SK-N-SH (cell line): ENCODE data around the gene PARP4.

Experiments used
- FOSL2 ChIP-seq: IDR thresholded peaks from 2 replicates; pipeline ENCODE4 v1.4.0; 2012; ENCODE audit warnings: low read depth, mild to moderate bottlenecking, moderate library complexity, borderline replicate concordance
- GABPA ChIP-seq: IDR thresholded peaks from 2 replicates; pipeline ENCODE4 v1.4.0; 2012; ENCODE audit warnings: low read depth, mild to moderate bottlenecking
- GATA2 ChIP-seq: sonication (generic); formaldehyde crosslinking; IDR thresholded peaks from 2 replicates; pipeline ENCODE4 v1.5.0; 2020; ENCODE audit warnings: mild to moderate bottlenecking, missing genetic modification reagents
- POLR2AphosphoS5 ChIP-seq: IDR thresholded peaks from 2 replicates; pipeline ENCODE4 v1.6.1; 2012; ENCODE audit warnings: low read depth, low read length
- SIN3A ChIP-seq: IDR thresholded peaks from 2 replicates; pipeline ENCODE4 v1.6.1; 2012; ENCODE audit warnings: low read depth, mild to moderate bottlenecking, low read length, moderate library complexity, borderline replicate concordance
- TF ChIP-seq, protein P1 (sequence below): fragments of 200-600 bp; sonication (generic); IDR thresholded peaks from 2 replicates; pipeline ENCODE4 v1.6.1; 2017; ENCODE audit warnings: antibody characterized with exemption, mild to moderate bottlenecking, moderate library complexity
- TF ChIP-seq, protein P2 (sequence below): IDR thresholded peaks from 2 replicates; pipeline ENCODE4; 2012

DNA sequence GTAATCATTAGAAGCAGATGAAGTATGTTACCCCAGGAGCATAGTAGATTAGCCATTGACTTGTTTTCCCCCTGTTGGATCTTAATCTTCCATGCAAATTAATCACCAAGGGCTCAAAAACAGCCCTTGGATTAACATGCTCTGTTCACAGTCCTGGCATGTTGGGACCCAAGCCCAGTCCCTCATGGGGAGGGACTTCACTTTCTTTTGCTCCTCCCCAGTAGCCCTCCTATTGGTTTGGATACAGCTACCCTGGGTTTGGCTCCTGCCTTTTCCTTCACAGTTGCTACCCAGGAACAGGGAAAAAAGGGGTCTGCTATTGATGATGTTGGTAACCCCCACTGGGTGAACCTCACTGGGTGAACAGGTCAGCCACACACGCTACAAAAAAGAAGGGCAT is 16.9 kb upstream of the PARP4 start:
- TF ChIP-seq, protein P1, sequence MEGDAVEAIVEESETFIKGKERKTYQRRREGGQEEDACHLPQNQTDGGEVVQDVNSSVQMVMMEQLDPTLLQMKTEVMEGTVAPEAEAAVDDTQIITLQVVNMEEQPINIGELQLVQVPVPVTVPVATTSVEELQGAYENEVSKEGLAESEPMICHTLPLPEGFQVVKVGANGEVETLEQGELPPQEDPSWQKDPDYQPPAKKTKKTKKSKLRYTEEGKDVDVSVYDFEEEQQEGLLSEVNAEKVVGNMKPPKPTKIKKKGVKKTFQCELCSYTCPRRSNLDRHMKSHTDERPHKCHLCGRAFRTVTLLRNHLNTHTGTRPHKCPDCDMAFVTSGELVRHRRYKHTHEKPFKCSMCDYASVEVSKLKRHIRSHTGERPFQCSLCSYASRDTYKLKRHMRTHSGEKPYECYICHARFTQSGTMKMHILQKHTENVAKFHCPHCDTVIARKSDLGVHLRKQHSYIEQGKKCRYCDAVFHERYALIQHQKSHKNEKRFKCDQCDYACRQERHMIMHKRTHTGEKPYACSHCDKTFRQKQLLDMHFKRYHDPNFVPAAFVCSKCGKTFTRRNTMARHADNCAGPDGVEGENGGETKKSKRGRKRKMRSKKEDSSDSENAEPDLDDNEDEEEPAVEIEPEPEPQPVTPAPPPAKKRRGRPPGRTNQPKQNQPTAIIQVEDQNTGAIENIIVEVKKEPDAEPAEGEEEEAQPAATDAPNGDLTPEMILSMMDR = no peak
- TF ChIP-seq POLR2AphosphoS5 = no peak
- TF ChIP-seq FOSL2 = no peak
- no peak for TF ChIP-seq GABPA
- TF ChIP-seq, protein P2, sequence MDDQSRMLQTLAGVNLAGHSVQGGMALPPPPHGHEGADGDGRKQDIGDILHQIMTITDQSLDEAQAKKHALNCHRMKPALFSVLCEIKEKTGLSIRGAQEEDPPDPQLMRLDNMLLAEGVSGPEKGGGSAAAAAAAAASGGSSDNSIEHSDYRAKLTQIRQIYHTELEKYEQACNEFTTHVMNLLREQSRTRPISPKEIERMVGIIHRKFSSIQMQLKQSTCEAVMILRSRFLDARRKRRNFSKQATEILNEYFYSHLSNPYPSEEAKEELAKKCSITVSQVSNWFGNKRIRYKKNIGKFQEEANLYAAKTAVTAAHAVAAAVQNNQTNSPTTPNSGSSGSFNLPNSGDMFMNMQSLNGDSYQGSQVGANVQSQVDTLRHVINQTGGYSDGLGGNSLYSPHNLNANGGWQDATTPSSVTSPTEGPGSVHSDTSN = no peak
- no peak for TF ChIP-seq SIN3A
- TF ChIP-seq GATA2 (CRISPR knock-in tag) = no peak
